ENCODE measurements around the gene PCTP.

PCTP gene

DNA sequence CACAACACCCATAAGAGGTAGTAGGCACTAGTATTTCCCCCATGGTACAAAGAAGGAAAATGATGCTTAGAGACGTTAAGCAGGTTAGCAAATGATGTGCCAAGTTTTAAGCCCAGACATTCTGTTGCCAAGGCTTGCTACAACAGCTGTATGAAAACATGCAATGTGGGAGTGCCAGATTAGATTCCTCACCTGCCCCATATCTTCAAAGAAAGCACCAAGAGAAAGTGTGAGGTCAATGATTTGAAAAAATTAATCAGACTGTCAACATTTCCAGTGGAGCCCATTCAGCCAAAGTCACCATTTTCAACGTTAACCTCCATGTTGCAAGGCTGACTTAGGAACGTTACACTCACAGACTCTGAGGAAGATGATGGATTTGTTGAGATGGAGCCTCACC is 61.5 kb downstream of the PCTP start:
- no peak for DNase-seq

- DNase-seq = no peak
These were observed 63.1 kb downstream of the PCTP start for GRCh38 chr17:55813944-55814343.

- DNase-seq = no peak
These were observed 63.5 kb downstream of the PCTP start for GRCh38 chr17:55814377-55814776.

DNA sequence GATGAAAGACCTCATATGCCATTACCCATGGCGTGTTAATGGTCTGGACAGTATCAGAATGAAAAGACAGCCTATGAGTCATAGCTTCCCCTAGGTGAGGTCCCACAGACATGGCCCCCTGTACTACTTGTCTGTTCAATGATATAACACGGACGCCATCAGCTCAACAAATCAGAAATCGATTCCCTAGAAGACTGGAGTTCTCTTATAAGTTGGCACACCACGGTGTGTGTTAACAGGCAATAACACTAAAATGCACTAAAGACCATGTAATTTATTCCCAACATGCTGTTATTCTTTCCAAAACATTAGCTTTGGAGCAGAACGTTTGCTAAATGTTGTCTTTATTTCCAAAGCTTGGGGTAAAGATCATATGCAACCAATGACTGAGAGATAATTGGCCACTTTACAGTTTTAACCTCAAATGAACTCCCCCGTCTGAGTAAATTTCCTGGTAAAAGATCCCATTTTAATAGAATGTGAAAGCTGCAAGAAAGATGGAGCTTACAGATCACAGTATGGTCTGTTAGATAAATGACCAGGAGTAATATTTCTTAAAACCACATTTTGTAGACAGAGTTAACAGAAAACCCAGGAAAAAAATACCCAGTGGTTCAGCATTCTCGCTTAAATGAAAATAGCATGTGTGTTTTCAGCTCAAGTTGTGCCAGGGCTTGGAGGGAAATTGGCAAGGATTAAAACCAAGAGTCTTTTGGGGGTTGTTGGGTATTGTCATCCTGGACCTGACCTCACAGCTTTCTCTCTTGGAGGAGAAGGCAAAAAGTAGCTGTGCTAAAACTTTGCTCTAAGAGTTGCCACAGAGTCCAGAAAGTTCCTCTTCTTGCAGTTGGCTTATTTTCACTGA is 65.9 kb downstream of the PCTP start:
- peak; percentile 78 for DNase-seq

- DNase-seq = no peak
These were observed 66.5 kb downstream of the PCTP start for GRCh38 chr17:55817397-55817709.

- DNase-seq = no peak
These were observed 67.2 kb downstream of the PCTP start for GRCh38 chr17:55818026-55818425.

DNA sequence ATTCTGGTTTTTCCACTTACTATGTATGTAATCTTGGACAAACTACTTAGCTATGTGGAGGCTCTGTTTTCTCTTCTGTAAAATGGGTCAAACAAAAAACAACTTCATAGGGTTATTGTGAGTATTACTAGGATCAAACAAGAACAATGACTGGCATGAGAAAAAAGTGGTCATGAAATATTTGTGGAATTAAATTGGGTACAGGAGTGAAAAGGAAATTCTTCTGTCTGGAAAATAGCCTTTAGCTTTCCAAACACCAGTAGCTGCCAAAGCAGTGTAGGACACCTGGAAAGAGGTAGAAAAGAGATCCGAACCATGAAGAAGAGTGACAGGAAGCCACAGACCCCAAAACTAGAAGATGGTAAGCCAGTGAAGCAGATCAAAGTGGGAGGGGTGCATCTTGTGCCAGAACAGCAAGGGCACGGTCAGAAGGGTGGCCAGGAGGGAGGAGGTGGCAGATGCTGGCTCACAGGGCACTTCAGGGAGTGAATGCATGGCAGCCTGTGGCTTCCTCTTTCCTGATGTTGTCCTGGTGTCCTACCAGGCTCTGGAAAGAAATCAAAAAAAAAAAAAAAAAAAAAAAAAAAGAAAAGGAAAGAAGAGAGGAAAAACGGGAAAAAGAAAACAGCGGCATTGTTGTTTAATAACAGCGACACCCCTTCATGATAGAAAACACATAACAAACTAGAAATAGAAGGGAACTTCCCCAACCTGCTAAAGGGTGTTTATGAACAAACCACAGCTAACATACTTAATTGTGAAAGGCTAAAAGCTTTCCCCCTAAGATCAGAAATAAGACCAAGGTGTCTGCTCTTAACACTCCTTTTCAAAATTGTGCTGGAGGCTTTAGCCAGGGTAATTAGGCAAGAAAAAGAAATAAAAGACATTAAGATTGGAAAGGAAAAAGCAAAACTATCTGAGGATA is 67.9 kb downstream of the PCTP start:
- peak; percentile 10 for DNase-seq

- no peak for DNase-seq
These were observed 69.8 kb downstream of the PCTP start for GRCh38 chr17:55820675-55821074.

- DNase-seq = no peak
These were observed 71.2 kb downstream of the PCTP start for GRCh38 chr17:55822028-55822427.

DNA sequence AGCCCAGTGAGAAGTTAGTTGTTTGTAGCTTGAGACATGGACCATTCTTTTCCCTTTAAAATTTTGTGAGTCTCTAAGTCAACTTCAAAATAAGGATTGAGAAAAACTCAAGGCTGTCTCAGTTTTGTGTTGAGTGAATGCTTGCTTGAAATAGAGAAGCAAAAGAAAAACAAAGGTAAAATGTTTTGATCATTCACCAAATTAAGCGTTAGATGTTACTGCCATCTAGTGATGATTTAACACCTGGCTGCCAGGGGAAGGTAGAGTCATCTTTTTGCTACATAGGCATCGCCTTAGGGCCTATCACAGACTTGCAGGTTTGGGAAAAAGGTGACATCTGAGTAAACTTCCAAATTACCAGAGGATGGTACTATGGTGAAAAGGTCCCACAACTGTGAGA is 74.4 kb downstream of the PCTP start:
- peak; percentile 43 for DNase-seq

Measured in hematopoietic multipotent progenitor cell treated with erythropoietin and hydrocortisone succinate and interleukin-3 and kit ligand, for 4 days (in vitro differentiated cells).